ENCODE measurements around the gene TIE1.

GRCh38 chr1:43272576-43273571 lies 27.9 kb upstream of the TIE1 start:
- no peak for TF ChIP-seq POLR2AphosphoS5 (IDR thresholded peaks at IDR 0.05)
- TF ChIP-seq CTCF (IDR thresholded peaks at IDR 0.05) = no peak
